HG02943 (cell line): Measurements from ENCODE around the gene PEX5L.
"Not testable (repeated sequence)": the region's sequence is repeated elsewhere in the genome, so short reads cannot be mapped to it uniquely, and the experiment has no call there.

ENCODE experiments used
- ATAC-seq: cut with Tn5 transposase; IDR thresholded peaks from one replicate; pipeline ENCODE4 v1.9.1; 2021; ENCODE audit warnings: mild to moderate bottlenecking, low read depth, moderate library complexity; ENCODE audit not compliant: unreplicated experiment

Gene PEX5L

GRCh38 chr3:179797192-179797591 lies 239.5 kb downstream of the PEX5L start:
- no peak for ATAC-seq

GRCh38 chr3:179796421-179796820 lies 240.3 kb downstream of the PEX5L start:
- ATAC-seq, result no peak

GRCh38 chr3:179794355-179794754 lies 242.4 kb downstream of the PEX5L start:
- ATAC-seq, result no peak

GRCh38 chr3:179791793-179792192 lies 244.9 kb downstream of the PEX5L start:
- no peak for ATAC-seq

GRCh38 chr3:179788996-179789395 lies 247.7 kb downstream of the PEX5L start:
- no peak for ATAC-seq

- ATAC-seq, result not testable (repeated sequence)
Observed at GRCh38 chr3:179782841-179783240, 253.9 kb downstream of the PEX5L start.

GRCh38 chr3:179775416-179776122 lies 261.2 kb downstream of the PEX5L start:
- no peak for ATAC-seq

GRCh38 chr3:179772297-179772696 lies 264.4 kb downstream of the PEX5L start:
- ATAC-seq, result no peak

GRCh38 chr3:179771797-179772196 lies 264.9 kb downstream of the PEX5L start:
- ATAC-seq, result no peak

- no peak for ATAC-seq
Observed at GRCh38 chr3:179769411-179770247, 267.1 kb downstream of the PEX5L start.

GRCh38 chr3:179768080-179768479 lies 268.7 kb downstream of the PEX5L start:
- ATAC-seq, result no peak

- ATAC-seq, result no peak
Observed at GRCh38 chr3:179766416-179767133, 270.2 kb downstream of the PEX5L start.

- ATAC-seq, result no peak
Observed at GRCh38 chr3:179765396-179765795, 271.3 kb downstream of the PEX5L start.

GRCh38 chr3:179760944-179761343 lies 275.8 kb downstream of the PEX5L start:
- no peak for ATAC-seq

- no peak for ATAC-seq
Observed at GRCh38 chr3:179750720-179751328, 285.9 kb downstream of the PEX5L start.

- no peak for ATAC-seq
Observed at GRCh38 chr3:179745716-179746115, 291.0 kb downstream of the PEX5L start.

GRCh38 chr3:179745079-179745478 lies 291.7 kb downstream of the PEX5L start:
- no peak for ATAC-seq
